Cardiac fibroblast (primary cell): Measurements from ENCODE around the gene MARCO.

Source experiments
- DNase-seq, 2 donors: peaks; one replicate each; pipeline versions ENCODE4 v3.0.0 to v3.0.0-alpha.2; 2010; ENCODE audit warnings: low read depth in 2 of 2
- H3K4me3 ChIP-seq, 2 donors: replicated peaks in 1 of 2; 1 replicate in 1 of 2; 2 replicates in 1 of 2; pipeline ENCODE4 v1.5.1; 2011; ENCODE audit warnings: low read depth in 2 of 2, low read length in 2 of 2, mild to moderate bottlenecking in 2 of 2, moderate library complexity in 1 of 2
- TF ChIP-seq, protein P1 (sequence below): IDR thresholded peaks from one replicate; pipeline ENCODE4 v1.5.1; 2011; ENCODE audit warnings: low read depth, mild to moderate bottlenecking, low read length, inconsistent platforms

MARCO gene

DNA sequence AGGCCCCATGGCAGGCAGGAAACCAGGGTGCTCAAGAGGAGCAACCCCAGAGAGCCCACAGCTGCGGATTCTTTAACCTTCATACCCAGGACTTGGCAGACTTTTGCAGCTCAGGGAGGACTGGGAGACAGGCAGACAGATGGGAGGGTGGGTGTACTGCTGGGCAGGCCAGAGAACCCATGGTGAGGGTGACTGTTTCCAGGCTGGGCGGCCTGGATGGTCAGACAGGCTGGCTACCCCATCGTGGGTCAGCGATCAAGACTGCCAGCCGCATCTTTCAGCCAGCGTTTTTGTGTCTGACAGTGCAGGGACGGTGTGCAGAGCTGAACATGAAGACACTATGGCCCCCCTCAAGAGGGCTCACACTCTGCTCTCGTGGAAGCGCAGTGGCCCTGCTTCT is 82.2 kb downstream of the MARCO start:
- H3K4me3 ChIP-seq = no peak overlapping the region
- no peak for DNase-seq
- TF ChIP-seq, protein P1, sequence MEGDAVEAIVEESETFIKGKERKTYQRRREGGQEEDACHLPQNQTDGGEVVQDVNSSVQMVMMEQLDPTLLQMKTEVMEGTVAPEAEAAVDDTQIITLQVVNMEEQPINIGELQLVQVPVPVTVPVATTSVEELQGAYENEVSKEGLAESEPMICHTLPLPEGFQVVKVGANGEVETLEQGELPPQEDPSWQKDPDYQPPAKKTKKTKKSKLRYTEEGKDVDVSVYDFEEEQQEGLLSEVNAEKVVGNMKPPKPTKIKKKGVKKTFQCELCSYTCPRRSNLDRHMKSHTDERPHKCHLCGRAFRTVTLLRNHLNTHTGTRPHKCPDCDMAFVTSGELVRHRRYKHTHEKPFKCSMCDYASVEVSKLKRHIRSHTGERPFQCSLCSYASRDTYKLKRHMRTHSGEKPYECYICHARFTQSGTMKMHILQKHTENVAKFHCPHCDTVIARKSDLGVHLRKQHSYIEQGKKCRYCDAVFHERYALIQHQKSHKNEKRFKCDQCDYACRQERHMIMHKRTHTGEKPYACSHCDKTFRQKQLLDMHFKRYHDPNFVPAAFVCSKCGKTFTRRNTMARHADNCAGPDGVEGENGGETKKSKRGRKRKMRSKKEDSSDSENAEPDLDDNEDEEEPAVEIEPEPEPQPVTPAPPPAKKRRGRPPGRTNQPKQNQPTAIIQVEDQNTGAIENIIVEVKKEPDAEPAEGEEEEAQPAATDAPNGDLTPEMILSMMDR = no peak

GRCh38 chr2:119024568-119024967 is 82.6 kb downstream of the MARCO start:
- no peak overlapping the region for H3K4me3 ChIP-seq
- no peak for DNase-seq
- TF ChIP-seq, protein P1 = no peak

DNA sequence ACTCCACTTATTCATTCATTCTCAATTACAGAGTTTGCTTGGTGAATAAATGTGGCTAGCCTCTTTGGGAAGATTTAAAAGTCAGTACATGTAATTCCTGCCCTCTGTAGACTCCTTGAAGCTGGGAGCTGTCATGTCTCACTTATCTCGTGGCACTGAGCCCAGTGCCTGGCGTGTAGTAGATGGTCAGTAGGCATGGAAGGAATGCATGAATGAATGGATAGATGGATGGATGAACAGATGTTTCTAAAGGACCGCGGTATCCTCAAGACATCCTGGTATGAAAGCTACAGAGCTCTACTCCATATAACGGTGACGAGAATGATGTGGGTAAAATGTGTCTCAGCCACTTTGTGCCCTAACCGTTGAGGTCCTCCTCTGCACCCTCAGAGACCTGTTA is 83.0 kb downstream of the MARCO start:
- no peak for DNase-seq
- no peak overlapping the region for H3K4me3 ChIP-seq
- TF ChIP-seq, protein P1 = no peak

GRCh38 chr2:119025762-119026351 is 83.9 kb downstream of the MARCO start:
- H3K4me3 ChIP-seq = no peak overlapping the region
- no peak for DNase-seq
- TF ChIP-seq, protein P1 = no peak

- TF ChIP-seq, protein P1 = no peak
Observed at GRCh38 chr2:119026890-119027289, 84.9 kb downstream of the MARCO start.

DNA sequence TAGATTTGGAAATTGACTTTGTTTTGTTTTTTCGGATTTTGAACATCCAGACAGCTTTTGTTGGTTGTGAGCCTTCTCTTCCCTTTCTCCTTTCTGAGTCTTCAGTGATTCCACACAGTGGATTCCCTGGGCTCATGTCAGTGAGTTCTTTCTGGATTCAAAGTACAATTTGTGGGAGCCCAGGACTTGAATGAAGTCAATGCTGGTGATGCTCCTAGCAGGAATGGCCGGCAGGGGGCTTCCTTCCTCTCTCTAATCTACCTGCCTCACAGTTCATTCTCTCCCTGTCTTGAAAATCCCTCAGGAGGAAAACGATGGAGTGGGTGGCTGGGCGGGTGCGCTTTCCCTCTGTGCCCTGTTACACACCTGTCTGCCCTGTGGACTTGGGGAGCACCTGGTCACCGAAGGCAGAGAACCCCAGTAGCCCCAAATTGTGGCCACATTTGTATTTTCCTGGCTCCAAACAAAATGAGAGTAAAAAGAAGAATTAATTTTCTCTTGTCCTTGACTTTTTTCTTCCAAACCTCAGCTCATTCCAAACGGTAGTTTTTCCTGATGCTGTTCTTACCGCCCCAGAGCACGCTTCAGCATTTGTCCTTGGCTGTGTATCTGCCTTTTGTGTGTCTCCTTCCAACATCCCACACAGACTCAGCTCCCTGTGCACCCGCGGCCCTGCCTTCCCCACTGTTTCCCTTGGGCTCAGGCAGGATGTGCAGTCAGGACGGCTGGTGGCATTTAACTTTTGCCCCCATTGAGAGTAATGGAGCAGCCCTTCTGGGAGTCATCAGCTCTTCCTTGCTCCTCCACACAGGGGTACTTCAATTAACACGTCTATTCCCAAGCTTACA is 86.6 kb downstream of the MARCO start:
- DNase-seq = peak; percentile 45 to 54
- TF ChIP-seq, protein P1 = peak; percentile 57
- H3K4me3 ChIP-seq = no peak overlapping the region

More at GRCh38 chr2:119026890-119027289, 84.9 kb downstream of the MARCO start:
- no peak for DNase-seq
- no peak overlapping the region for H3K4me3 ChIP-seq
